GM21717 (cell line): Measurements from ENCODE around the gene TPP2.

Experiments used
- ATAC-seq: cut with Tn5 transposase; IDR thresholded peaks from one replicate; pipeline ENCODE4 v1.9.1; 2021; ENCODE audit warnings: mild to moderate bottlenecking, moderate library complexity; ENCODE audit not compliant: unreplicated experiment

TPP2 gene

DNA sequence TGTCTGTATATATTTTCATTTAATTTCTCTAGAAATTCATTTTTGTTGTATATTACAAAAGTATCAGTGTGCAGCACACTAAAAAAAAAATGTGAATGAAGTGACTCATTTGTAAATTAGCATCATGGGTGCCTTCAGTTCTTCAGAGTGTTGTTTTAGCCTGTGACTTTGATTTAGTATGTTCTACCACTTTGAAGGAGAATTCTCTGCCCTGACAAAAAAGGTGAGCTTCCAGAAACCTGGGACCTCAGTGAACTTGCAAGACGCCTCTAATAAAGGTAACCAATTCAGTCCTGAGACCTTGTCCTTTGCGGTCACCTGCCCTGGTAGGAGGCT is 95.7 kb downstream of the TPP2 start:
- ATAC-seq: no peak

DNA sequence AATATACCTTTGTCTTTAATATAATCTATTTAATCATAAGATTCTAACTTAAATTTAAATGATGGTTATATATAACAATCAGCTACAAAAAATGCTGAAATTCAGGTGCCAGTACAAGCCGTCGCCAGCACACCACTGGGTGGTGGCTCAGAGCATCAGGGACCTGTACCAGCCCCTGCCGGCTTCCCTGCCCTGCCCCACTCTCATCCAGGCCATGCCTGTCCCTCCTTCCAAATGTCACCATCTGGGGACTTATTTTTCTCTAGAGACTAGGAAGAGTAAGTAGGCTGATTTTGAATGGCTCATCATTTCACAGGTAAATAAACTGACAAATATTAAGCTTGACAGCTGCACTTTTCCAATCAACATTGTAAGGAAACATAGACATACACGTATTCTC is 96.5 kb downstream of the TPP2 start:
- ATAC-seq: no peak

DNA sequence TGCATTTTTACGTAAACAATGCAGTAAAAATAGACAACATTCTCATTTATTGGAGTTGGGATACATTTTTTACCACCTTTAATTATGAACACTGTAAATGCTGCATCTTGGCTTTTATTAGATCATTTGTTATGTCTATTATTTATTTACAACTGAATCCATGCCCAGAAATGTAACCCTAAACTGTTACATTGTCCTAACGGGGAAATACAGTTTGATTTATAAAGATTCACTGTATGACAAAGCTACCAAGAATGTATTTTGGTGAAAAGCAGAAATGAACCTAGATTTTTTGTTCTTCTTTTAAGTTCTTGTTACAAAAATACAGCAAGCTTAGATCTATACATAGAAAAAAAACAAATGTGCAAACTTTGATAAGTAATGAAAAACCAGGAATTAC is 97.0 kb downstream of the TPP2 start:
- no peak for ATAC-seq

DNA sequence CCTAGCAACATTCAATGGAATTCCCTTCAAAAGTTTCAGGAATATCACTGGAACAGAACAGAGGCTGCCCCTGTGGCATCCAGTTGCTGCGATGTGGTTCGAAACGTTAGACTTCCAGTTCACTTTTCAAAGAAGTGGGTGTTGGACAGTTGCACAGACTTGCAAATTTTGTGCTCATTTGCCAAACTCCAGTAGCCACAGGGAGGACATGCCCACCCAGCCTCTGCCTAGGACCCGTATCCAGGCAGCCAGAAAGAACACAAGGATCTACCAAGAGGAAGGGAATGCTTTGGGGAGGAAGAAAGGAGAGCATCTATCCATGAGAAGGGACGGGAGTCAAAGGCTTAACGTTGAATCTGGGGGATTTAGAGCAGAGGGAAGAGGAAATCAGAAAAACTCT is 98.2 kb downstream of the TPP2 start, which contains the start of gene METTL21C:
TSS of gene METTL21C (minus strand) at position 108 of the 400 bp plus-strand sequence. CDS start 546 bp downstream, outside the sequence.
- ATAC-seq: no peak

DNA sequence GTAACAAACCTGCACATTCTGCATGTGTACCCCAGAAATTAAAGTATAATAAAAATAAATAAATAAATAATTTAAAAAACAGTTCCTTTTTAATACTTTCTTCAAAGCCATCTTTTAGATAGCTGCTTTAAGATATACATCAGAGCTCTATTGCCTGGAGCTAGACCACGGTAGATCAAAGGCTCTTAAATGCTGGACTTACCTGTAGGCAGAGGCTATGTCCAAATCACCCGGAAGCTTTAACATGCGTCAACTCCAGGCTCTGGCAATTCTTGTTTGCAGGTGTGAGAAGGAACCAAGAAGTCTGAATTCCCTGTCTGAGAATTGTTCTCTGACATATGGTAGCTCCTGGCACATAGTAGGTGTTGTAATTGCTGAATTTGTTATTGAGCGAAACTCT is 99.7 kb downstream of the TPP2 start:
- no peak for ATAC-seq

DNA sequence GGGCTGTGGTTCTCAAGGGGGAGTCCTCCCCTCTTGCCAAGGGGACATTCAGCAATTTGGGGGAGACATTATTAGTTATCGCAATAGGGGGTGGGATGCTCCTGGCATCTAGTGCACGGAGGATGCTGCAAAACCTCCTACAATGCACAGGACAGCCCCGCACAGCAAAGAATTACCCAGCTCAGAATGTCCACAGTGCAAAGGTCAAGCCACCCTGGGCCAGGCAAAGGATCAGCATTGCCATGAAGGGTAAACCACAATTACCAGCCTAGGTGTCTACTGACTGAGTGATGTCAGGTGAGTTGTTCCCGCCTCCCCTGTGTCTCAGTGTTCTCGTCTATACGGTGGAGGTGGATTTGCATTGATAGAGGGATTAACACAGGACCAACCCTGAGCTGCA is 100.5 kb downstream of the TPP2 start:
- ATAC-seq: no peak

DNA sequence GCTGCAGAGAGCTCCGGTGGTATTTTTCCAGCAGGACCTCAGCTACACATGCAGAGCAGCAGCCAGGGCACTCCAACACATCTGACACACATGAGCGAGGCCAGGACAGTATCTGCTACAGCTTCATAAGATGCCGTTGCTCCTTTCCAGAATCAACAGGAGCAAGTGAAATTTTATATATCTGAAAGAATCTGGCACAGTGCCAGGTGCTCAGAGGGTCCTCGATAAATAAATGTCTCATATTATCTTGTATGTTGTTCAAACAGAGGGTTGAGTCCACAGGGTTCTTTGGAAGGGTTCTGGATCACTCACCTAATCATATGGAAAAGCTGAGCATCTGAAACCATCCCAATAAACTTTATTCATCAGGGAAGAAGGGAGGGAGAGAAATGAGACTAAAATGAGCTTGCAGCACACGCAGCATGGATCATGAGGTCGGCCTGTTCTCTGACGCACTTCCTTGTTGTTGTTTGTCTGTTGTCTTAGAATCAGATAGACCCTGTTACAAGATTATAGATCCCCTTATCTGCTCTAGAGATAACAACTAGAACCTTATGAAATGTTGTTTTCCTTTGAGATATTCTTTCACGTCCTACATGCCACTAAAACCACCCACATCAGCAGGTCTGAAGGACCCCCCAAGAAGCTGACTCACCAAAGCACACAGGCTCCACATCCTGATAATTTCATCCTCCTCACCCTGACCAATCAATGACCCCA is 101.3 kb downstream of the TPP2 start:
- ATAC-seq: no peak

DNA sequence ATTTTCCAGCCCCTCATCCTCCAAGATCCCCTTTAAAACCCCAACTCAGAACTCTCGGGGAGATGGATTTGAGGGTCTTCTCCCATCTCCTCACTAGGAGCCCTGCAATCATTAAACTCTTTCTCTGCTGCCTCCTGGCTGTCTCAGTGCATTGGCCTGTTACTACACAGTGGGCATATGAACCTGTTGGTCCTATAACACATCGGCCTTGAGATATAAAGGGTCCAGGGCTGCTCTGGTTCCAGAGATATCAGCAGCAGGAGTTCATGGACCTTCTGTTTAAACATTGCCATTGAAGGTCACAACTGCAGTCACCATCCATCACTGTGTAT is 101.8 kb downstream of the TPP2 start:
- no peak for ATAC-seq

DNA sequence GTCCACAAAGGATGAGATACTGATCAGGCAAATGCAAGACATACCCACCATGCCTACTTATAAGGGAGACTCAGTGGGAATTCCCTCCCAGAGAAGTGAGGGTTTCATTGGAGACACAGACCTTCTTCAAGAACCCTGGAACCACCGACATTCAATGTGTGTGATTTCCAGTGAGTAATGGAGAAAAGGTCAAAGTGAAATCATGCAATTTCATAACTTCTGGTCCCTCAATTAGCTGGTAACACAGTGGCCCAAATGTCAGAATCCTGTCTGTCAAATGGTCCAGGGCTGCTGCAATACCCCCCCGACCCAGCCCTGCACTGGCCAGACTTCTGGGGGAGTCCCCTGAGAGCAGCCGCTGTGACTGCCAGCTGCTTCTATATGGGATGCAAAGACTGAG is 102.7 kb downstream of the TPP2 start:
- no peak for ATAC-seq

DNA sequence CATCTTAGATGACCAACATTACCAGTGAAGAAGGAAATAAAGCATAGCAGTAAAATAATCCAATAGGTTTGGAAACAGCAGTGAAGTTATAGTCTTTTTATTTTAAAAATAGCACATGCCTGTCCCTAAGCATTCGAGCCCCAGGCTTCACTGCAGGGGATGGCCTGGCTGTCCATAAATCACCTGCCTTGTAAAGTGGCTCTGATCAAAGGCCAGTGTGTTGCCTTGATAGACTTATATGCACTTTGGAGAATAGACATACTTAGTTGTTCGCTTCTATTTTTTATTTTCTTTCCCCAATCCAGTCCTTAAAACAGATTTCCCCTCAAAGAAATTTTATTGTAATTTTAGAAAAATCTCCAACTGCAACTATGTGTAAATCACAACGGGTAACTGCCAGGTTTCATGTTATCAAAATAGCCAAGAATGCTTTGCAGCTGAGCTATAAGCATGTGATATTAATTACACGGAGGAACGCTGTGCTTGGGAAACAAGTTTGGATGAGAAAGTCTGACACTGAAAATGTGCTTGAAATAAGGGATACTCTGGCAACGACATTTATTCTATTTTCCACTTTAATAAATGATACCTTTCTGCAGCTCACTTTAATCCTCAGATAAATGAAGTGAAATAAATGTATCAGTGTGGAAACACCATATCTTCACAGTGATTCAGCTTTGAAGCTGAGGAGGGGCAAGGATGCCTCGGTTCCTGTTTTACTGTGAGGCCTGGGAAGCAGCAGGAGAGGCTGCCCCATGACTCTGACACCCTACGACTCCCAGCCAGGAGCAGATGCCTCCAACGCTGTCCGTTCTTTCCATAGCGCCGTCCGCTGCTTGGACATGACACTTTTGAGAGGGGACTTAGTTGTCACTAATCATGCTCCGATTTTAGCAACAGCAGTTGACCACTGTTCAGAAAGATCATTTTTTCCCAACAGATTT is 103.6 kb downstream of the TPP2 start:
- no peak for ATAC-seq

DNA sequence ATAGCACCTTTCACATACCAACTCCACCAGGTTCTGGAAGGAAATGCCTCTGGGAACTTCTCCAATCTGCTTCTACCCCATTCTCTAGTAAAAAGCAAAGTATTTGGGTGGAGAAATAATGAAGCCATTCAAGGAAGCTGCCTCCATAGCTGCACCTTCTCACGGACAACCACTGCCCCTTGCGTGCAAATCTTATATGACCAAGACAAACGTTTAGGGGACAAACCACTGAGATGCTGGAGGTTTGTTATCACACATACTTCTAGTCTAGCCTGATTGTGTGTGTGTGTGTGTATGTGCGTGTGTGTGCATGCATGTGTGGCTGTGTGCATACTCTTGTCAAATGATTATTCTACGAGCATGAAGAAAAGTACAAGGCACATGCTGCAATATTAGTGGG is 104.5 kb downstream of the TPP2 start:
- ATAC-seq: no peak

DNA sequence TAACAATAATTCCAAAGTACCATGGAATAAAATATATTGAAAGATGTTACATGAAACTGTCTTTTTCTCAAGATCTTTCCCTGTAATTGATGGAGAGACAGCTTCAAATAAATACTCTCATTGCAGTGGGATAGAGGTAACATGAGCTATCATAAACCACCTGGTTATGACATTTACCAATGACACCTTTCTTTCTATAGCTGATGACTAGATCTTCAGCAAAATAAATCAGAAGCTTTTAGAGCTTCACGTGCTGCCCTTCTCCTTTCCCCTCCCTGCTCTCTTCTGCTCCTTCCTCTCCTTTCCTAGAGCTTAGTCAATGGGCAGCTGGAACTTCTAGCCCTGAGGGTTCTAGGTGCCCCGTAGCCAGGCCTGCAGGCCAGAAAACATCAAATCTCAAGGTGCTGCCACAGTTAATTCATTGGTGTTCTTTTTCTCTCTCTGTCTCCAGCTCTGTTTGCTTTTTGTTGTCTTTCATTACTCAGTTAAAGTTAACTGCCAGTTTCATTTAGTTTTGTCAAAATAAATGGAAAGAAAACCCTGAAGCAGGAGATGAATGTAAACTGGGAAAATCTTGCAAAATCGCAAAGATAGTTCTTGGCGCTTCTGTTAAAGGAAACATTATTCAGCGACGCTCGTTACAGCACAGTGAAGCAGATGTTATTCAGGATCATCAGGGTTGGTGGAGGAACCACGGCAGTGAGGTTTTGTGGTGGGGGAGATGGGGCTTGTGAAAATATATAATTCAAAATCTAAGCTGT is 106.4 kb downstream of the TPP2 start:
- no peak for ATAC-seq

DNA sequence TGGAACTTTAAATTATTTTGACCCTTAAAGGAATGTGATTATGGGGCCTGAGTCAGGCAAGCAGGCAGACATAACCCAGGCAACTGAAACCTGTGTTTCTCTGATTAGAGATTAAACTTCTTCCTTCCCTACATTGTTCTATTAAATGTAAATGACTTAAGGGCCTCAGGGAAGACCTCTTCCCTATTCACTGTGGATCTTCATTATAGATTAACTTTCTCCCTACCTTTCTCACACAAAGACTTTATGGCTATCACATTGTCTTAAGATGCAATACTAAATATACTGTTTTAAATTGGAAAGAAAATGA is 106.9 kb downstream of the TPP2 start:
- no peak for ATAC-seq

DNA sequence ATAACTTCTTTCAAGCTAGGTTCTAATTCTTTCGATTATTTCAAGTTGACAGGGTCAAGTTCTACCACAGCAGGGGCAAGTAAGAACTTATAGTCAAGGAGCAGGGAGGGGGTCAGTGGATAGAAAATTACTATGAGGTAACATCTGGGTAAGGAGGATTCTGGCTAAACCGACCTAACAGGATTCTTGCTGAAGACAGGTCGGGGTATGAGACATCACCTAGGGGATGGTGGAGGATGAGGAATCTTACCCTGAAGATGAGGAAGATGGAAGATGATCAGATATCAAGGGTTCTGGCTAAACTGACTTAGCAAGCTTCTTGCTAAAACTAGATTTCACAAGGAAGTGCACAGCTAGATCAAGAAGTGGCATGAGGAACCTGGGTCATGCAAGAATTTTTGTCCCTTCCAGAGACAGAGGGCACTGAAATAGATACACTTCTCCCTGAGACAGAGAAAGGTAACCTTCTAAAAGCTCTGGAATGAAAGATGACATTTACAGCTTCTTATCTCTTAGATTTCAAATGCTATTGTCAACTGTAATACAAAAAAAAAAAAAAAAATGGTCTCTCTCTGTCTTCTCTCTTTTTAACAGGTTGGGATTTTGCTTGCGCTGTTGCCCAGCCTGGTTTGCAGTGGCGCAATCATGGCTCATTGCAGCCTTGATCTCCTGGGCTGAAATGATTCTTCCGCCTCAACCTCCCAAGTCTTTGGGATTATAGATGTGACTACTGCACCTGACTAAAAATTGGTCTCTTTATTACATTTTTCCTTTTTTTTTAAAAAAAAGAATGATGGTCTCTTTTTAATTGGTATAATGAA is 107.7 kb downstream of the TPP2 start:
- no peak for ATAC-seq

DNA sequence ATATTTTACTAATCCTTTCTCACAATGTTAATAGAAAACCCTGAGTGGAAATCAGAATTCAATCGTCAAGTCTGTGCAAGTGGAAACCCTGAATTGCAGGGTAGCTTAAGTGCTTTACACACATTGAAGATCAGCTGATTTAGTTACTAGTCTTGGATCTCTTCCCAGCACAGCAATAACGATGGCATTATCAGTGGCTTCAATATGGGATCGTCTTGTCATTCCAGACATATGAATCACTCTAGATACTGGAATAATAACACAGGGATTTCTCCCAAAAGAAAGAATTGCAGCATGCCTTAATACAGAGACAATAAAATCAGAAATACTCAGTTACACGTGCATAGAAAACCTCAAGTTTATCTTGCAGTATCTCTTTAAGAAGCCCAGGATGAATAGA is 110.7 kb downstream of the TPP2 start:
- ATAC-seq: no peak

DNA sequence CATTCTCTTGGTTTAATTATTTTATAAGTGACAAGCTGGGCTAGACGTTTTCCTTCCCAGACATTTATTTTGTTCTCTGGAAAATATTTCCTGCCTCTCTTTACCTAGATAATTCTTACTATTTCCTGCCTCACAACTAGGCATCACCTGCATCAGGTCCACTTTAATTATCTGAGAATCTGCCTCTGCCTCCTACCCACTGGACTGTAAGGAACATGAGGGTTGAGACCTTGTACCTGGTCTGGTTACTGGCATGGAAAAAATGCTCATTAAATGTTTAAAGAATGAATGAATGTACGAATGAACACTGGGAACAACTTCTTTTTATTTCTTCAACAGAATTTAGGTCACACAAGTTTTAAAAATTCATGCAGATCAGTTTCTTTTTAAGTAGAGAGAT is 111.4 kb downstream of the TPP2 start:
- no peak for ATAC-seq

DNA sequence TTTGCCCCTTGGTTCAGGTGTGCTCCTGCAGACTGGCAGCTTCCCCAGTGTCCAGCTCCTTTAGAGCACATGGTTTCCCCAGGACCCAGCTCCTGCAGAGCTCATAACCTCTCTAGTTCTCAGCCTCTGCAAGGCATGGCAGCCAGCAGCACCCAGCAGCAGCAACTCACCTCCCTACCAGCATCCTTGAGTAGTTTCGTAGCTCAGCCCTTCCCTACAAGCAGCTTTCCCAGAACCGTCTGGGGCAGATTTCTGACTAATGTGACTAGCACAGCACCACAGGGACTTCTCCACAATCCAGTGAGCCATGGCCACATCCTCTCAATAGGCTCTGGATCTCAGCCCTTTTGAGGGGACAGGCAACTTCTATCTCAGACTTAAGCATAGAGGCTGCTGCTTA is 112.2 kb downstream of the TPP2 start:
- no peak for ATAC-seq

DNA sequence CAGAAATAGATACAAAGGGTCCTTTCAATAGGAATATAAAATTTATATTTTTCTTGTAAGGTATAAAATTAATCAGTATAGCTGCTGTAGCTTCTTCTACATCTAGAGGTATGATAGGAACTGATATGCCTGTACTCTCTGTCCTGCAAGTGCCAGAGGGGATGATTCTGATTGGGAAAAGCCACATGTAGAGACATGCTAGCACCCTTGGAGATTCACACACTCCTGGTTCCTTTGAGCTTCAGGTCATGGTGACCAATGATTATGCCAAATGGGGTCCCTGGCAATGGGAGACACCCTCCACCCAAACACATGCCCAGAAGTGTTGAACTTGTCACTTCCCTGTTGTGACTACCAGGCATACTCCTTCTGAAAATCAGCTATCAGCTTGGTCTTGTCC is 112.8 kb downstream of the TPP2 start:
- no peak for ATAC-seq

DNA sequence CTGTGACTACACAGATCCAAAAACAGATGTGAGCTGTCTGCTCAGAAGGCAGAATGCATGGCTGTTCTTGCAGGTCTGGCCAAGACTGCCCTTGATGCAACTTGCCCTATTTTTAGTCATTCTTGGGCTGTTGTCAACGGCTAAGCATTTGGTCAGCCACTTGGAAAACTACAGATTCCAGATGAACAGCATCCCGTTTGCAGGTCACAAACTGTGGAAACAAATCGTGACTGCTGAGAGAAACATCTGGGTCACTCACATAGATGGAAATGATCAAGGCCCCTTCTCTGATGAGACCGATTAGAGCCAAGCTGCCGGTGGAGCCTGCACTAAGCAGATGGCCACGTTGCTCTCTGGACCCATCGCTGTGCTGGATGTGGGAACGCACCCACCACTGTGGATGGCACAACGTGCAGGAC is 113.5 kb downstream of the TPP2 start:
- no peak for ATAC-seq

DNA sequence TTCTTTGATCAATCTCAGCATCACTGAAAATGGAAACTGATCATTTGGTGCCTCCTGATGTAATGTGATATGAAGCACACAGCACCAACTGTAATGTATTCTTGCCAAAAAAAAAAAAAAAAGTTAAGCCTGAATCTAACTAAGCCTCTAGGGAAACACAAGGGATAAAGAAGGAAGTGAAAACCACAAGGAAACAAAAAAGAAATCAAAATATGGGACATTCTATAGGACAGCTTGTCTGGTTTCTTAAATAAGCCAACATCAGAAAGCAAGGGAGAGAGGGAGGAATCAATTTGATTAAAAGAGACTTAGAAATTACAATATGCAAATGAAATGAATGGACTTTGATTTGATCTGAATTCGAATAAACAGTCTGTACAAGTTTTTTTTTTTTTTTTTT is 118.7 kb downstream of the TPP2 start:
- ATAC-seq: no peak

DNA sequence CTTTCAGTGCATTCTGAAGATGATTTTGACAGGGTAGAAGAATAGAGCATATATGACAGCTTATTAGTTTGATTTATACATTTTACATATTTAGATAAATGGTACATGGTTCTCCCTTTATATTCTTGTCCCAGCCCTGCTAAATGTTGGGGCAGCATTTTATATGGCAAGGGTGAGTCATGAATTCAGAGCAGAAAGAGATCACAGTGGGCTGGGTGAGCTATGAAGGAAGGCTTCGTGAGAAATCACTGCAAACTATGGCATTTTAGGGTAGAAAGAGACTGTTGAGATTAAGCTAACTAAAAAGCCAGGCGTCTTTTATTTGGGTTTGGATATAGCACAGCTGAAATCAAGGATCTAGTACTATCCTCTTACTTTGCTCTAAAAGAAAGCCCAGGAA is 122.0 kb downstream of the TPP2 start:
- ATAC-seq: no peak
